DMS79 treated with DMSO at 0.1 percent for 48 hours (cell line): ENCODE data around the gene AHNAK2.
"Not testable (repeated sequence)": the region's sequence is repeated elsewhere in the genome, so short reads cannot be mapped to it uniquely, and the experiment has no call there.

Experiments
- DNase-seq: peaks from one replicate; lab custom pipeline; 2025; lab: John Stamatoyannopoulos, UW

AHNAK2 gene

GRCh38 chr14:104925855-104926609 lies 52.1 kb downstream of the AHNAK2 start:
- DNase-seq = no peak

DNA sequence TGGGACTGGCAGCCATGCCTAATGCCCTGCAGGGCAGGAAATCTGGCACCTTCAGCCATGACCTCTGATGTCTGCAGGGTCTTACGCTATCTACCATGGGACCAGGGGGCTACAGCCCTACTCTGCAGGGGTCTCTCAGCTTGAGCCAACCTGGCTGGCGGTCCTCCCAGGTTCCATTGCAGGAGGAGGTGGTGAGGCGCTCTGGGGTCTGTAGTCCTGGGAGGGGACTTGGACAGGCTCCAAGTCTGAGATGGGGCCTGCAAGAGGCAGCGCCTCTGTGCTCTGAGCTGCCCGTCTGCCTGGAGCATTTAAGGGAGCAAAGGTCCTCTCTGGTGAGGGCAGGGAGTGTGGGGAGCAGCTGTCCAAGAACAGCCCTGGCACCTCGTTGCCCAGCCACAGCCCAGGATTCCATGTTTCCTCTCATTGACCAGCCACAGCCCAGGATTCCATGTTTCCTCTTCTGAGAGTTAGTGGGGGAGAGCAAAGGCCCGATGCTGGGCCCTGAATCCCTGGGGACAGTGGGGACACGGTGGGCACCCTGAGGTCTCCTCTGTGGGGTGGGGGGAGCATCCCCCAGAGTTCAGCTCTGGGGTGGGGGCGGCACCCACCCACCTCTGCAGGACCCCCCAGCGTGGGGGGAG lies 52.8 kb downstream of the AHNAK2 start:
- no peak for DNase-seq

GRCh38 chr14:104924421-104925213 lies 53.6 kb downstream of the AHNAK2 start, which contains the start of gene PLD4:
Gene PLD4 (plus strand): TSS chr14:104924879. CDS start chr14:104927141, 2,262 bp downstream.
- DNase-seq = no peak

DNA sequence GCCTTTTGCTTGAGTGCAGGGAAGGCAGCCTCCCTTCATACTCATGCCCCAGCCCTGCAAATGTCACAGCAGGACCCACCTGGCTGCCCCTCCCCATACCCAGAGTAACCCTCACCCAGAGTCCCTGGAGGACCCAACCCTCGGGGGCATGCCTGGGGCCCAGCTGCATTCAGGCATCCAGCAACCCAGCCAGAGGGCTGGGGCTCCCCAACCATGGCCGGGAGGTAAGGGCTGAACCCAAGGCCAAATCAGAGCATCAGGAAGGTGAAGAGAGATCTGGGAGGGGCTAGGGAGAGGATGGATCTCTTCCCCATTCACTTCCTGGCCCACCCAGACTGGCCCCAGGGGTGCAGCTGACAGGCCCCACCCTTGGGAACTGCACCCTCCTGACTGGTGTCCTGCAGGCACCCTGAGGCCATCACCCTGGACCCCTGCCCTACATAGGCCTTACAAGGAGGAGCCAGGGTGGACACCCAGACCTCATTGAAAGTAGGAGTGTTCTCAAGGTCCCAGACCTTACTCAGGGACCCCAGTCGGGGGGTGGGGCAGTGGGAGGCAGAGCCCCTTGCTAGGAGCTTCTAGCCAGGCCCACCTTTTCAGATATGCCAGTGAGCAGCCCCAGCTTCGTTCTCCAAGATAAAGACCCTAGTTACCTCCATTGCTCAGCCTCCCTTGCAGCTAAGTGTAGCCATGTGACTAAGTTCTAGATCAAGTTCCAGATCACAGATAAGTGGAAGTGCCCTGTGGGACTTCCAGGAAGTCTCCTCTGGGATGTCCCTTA lies 54.3 kb downstream of the AHNAK2 start:
- DNase-seq = no peak

DNA sequence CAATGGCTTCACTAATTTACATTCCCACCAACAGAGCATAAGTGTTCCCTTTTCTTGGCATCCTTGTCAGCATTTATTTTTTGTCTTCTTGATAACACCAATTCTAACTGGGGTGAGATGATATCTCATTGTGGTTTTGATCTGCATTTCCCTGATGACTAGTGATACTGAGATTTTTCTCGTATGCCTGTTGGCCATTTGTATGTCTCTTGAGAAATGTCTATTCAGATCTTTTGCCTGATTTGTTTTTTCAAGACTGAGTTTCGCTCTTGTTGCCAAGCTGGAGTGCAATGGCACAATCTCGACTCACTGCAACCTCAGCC lies 58.2 kb downstream of the AHNAK2 start:
- no peak for DNase-seq

DNA sequence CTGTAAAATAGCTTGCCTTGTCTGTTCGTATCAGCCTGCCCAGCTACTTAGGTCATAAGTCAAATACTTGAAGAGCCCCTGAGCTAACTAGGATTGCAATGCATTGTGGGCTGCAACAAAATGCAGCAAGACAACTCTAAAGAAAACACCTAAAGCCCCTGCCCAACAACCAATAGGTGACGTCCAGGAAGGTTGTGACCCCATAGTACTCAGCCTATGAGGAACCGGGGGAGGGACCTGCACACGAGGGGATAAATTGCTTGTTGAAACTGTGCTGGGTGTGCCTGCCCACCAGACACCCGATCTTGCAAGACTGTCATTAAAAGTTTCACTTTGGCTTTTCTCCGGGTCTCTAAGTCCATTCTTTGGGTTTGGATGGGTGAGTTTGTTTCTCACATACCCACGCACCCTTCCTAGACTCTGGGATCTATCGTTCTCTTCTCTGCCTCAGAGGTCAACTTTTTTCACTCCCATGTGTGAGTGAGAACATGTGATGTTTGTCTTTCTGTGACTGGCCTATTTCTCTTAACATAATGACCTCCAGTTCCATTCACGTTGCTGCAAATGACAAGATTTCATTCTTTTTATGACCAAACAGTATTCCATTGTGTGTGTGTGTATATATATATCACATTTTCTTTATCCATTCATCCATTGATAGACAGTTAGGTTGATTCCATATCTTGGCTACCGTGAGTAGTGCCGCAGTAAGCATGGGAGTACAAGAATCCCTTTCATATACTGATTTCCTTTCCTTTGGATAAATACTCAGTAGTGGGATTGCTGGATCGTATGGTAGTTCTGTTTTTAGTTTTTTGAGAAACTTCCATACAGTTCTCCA lies 58.8 kb downstream of the AHNAK2 start:
- not testable (repeated sequence) for DNase-seq

DNA sequence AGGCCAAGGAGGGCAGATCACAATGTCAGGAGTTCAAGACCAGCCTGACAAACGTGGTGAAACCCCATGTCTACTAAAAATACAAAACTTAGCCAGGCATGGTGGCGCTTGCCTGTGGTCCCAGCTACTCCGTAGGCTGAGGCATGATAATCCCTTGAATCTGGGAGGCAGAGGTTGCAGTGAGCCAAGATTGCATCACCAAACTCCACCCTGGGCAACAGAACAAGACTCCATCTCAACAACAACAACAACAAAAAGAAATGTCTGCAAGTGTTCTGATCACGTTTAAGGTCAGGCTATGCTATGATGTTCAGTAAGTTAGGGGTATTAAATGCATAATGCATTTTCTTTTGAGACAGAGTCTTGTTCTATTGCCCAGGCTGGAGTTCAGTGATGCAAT lies 60.2 kb downstream of the AHNAK2 start:
- no peak for DNase-seq

GRCh38 chr14:104917116-104917515 lies 61.1 kb downstream of the AHNAK2 start:
- DNase-seq = no peak

DNA sequence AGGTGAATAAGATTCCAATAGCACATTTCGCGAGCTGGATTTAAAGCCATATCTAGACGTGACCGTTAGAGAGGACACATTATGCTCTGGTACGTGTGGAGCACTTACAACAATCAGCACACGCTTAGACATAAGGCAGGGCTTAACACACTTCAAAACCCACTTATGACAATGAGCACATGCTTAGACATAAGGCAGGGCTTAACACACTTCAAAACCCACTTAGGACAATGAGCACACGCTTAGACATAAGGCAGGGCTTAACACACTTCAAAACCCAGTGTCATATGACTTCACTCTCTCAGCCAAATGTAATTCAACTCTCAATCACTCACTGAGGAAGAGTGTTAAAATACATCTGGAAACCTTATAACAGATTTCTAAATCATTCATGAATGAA lies 64.7 kb downstream of the AHNAK2 start:
- peak; percentile 96 for DNase-seq

GRCh38 chr14:104912053-104912452 lies 66.1 kb downstream of the AHNAK2 start:
- no peak for DNase-seq

DNA sequence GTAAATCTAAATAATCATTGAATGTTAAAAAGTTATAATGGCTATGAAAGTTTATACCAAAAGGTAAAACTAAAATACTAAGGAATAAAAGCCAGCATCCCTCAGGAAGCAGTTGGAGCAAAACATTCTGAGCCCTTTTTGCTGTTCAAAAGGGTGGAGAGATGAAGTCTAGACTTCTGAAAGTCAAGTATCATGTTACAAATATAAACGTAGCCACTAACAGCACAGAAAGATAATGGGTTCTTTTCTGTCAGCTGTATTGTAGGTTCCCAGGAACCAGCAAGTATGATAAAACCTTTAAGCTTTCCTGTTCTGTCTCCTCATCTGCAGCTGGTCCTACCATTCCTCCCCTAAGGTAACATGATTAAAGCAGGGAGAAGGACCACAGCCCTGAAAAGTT lies 69.9 kb downstream of the AHNAK2 start:
- peak; percentile 53 for DNase-seq

DNA sequence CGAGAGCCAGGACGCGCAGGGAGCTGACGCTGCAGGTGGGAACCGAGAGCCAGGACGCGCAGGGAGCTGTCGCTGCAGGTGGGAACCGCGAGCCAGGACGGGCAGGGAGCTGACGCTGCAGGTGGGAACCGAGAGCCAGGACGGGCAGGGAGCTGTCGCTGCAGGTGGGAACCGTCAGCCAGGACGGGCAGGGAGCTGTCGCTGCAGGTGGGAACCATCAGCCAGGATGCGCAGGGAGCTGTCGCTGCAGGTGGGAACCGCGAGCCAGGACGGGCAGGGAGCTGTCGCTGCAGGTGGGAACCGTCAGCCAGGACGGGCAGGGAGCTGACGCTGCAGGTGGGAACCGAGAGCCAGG lies 72.6 kb downstream of the AHNAK2 start:
- DNase-seq = not testable (repeated sequence)

- peak; percentile 17 for DNase-seq
These were observed 73.3 kb downstream of the AHNAK2 start for GRCh38 chr14:104904650-104905578.

GRCh38 chr14:104903990-104904389 lies 74.2 kb downstream of the AHNAK2 start:
- DNase-seq = no peak

- no peak for DNase-seq
These were observed 77.3 kb downstream of the AHNAK2 start for GRCh38 chr14:104900639-104901512.

- DNase-seq = no peak
These were observed 78.4 kb downstream of the AHNAK2 start for GRCh38 chr14:104899781-104900180.

DNA sequence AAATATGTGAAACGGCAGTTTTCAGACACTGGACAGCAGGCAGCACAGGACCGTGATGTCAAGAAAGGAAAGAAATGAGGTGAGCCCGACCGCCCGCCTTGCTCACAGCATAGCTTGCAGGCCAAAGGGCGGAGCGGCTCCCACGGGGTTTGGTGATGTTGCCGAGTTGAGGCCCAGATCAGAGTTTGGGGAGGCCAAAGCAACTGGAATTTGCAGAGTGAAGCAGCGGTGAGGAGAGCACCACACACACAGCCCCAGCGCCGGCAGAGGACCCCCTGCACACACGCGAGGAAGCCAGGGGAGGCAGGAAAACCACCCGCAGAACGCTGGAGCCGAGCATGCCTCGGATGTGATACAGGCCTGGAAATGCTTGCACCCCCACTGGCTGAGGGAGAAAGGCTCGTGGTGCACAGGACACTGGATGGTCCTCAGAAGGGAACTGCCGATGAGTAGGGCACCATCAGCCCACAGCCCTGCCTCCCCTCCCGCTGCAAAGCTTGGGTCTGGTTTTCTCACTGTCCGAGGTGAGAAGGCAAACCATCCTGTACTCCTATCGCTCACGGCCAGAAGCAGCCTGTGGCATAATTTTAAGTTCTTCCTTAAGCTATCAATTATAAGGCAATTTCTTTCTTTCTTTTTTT lies 79.2 kb downstream of the AHNAK2 start:
- DNase-seq = no peak

- DNase-seq = no peak
These were observed 80.0 kb downstream of the AHNAK2 start for GRCh38 chr14:104898195-104898558.
